GM13976 (cell line): ENCODE measurements around the gene EYS.

Experiments used
- DNase-seq: peaks from one replicate; pipeline ENCODE4 v3.0.0; 2012; ENCODE audit warnings: low spot score
- CTCF ChIP-seq: IDR thresholded peaks from 2 replicates; pipeline ENCODE4 v1.5.1; 2012; ENCODE audit warnings: borderline replicate concordance, mild to moderate bottlenecking; ENCODE audit not compliant: insufficient read depth; ENCODE audit errors: extremely low read depth, missing control alignments, control extremely low read depth
- in situ Hi-C: fragments of 300-500 bp; cut with MboI; formaldehyde crosslinking; loops from one replicate; pipeline ENCODE4 v1.12.0; 2022; ENCODE audit warnings: low sequenced_read_pairs, mixed read lengths, inconsistent platforms; ENCODE audit not compliant: unreplicated experiment

Gene EYS

GRCh38 chr6:64998204-64998603, 708.8 kb downstream of the EYS start:
- no peak for TF ChIP-seq CTCF
- DNase-seq, result no peak
- in situ Hi-C loops, result no loop called here

- in situ Hi-C loops, result no loop called here
- no peak for TF ChIP-seq CTCF
- DNase-seq, result no peak
Measured at GRCh38 chr6:64996301-64996700, 710.7 kb downstream of the EYS start.

GRCh38 chr6:64990652-64991304, 716.2 kb downstream of the EYS start:
- DNase-seq, result no peak
- TF ChIP-seq CTCF, result no peak
- in situ Hi-C loops, result no loop called here

- in situ Hi-C loops, result no loop called here
- TF ChIP-seq CTCF, result no peak
- no peak for DNase-seq
Measured at GRCh38 chr6:64988148-64988547, 718.9 kb downstream of the EYS start.

GRCh38 chr6:64987066-64987465, 720.0 kb downstream of the EYS start:
- in situ Hi-C loops, result no loop called here
- no peak for DNase-seq
- no peak for TF ChIP-seq CTCF

- TF ChIP-seq CTCF, result no peak
- in situ Hi-C loops, result no loop called here
Measured at GRCh38 chr6:64985726-64986125, 721.3 kb downstream of the EYS start.

More at GRCh38 chr6:64985726-64986125, 721.3 kb downstream of the EYS start:
- no peak for DNase-seq
